Measurements from ENCODE around the gene CAMTA1. TPM values are rescaled to one million over a fixed set of nuclear protein-coding genes. Genes with fewer than 3 reads are reported as not detected.

CAMTA1 gene
- total RNA-seq, 1 experiment from 2014 or later = 82.2 TPM

DNA sequence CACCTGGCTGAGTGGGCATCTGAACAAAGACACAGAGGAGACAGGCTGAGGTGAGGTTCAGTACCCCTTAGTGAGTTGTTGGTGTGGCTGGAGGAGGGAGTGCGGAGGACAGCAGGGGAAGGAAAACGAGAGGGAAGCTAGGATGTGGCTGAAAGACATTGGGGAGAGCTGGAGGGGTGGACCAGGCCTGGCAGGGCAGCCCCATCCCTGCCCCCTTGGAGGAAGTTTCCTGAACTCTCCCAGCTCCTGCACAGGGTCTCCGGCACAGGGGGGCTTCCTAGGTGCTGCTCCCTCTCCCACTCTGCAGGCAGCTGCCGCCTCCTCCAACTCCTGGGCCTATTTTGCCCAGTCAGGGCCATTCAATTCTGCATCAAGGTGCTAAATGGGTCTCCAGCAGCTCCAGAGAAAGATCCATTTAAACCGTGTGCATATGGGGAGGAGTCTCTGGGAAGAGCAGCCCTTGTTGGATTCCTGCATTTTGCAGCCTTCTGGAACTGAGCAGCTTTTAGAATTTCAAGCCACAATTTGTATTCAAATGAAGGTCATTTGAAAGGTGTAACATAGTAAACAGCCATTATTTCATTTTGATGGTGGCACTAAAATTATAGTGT is 193.9 kb downstream of the CAMTA1 start:
- no peaks in the 10 kb centered on the region for H3K9me3 ChIP-seq (ENCODE audit: control insufficient read depth, insufficient read depth, low read depth, low read length)
- H3K36me3 ChIP-seq (ENCODE audit: control insufficient read depth, insufficient read depth, low read length) = no peaks in the 10 kb centered on the region
- DNase-seq (ENCODE audit: low read depth, low spot score) (no peak), ATAC-seq (no peak)
- intact Hi-C loops (cut with micrococcal nuclease; ENCODE audit: unreplicated experiment) = no loop called here
- H3K27ac ChIP-seq (ENCODE audit: low read length) = no peak overlapping the region
- TF ChIP-seq SIN3A (IDR thresholded peaks at IDR 0.05; ENCODE audit: borderline replicate concordance, insufficient read depth, low read depth, low read length) (no peak), POLR2AphosphoS5 (IDR thresholded peaks at IDR 0.05; ENCODE audit: low read depth, low read length) (no peak), TCF7L2 (IDR thresholded peaks at IDR 0.05; ENCODE audit: low read depth, low read length) (no peak)
- TF ChIP-seq, protein P1, sequence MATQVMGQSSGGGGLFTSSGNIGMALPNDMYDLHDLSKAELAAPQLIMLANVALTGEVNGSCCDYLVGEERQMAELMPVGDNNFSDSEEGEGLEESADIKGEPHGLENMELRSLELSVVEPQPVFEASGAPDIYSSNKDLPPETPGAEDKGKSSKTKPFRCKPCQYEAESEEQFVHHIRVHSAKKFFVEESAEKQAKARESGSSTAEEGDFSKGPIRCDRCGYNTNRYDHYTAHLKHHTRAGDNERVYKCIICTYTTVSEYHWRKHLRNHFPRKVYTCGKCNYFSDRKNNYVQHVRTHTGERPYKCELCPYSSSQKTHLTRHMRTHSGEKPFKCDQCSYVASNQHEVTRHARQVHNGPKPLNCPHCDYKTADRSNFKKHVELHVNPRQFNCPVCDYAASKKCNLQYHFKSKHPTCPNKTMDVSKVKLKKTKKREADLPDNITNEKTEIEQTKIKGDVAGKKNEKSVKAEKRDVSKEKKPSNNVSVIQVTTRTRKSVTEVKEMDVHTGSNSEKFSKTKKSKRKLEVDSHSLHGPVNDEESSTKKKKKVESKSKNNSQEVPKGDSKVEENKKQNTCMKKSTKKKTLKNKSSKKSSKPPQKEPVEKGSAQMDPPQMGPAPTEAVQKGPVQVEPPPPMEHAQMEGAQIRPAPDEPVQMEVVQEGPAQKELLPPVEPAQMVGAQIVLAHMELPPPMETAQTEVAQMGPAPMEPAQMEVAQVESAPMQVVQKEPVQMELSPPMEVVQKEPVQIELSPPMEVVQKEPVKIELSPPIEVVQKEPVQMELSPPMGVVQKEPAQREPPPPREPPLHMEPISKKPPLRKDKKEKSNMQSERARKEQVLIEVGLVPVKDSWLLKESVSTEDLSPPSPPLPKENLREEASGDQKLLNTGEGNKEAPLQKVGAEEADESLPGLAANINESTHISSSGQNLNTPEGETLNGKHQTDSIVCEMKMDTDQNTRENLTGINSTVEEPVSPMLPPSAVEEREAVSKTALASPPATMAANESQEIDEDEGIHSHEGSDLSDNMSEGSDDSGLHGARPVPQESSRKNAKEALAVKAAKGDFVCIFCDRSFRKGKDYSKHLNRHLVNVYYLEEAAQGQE (IDR thresholded peaks at IDR 0.05; ENCODE audit: insufficient read depth in 1 of 2, low read depth in 2 of 2, low read length in 1 of 2) = no peak
- TF ChIP-seq, protein P2, sequence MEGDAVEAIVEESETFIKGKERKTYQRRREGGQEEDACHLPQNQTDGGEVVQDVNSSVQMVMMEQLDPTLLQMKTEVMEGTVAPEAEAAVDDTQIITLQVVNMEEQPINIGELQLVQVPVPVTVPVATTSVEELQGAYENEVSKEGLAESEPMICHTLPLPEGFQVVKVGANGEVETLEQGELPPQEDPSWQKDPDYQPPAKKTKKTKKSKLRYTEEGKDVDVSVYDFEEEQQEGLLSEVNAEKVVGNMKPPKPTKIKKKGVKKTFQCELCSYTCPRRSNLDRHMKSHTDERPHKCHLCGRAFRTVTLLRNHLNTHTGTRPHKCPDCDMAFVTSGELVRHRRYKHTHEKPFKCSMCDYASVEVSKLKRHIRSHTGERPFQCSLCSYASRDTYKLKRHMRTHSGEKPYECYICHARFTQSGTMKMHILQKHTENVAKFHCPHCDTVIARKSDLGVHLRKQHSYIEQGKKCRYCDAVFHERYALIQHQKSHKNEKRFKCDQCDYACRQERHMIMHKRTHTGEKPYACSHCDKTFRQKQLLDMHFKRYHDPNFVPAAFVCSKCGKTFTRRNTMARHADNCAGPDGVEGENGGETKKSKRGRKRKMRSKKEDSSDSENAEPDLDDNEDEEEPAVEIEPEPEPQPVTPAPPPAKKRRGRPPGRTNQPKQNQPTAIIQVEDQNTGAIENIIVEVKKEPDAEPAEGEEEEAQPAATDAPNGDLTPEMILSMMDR (IDR thresholded peaks at IDR 0.05) = no peak
- CTCF ChIA-PET = interaction anchor here (0.6 kb wide), 1 partner anchor 207 kb away, joined by 6 read pairs; no protein-coding TSS in a partner anchor
- no peaks in the 10 kb centered on the region; the same call in 1 of the 2 replicates for H3K27me3 ChIP-seq (ENCODE audit: control insufficient read depth, insufficient read depth, low read length)
- H3K4me1 ChIP-seq (ENCODE audit: control insufficient read depth, insufficient read depth, low read length) = no peaks in the 10 kb centered on the region
- no TSS peak for BruUV-seq (replicated peaks)
- no peak overlapping the region for H3K4me3 ChIP-seq (ENCODE audit: low read depth in 2 of 2, low read length in 2 of 2)
- POLR2A ChIA-PET = interaction anchor here (0.7 kb wide), 1 partner anchor 748 kb away, joined by 3 read pairs; no protein-coding TSS in a partner anchor
- in situ Hi-C loops (cut with HindIII; ENCODE audit: low pct_unique_long_range_greater_than_20kb, low sequenced_read_pairs) = no loop called here

DNA sequence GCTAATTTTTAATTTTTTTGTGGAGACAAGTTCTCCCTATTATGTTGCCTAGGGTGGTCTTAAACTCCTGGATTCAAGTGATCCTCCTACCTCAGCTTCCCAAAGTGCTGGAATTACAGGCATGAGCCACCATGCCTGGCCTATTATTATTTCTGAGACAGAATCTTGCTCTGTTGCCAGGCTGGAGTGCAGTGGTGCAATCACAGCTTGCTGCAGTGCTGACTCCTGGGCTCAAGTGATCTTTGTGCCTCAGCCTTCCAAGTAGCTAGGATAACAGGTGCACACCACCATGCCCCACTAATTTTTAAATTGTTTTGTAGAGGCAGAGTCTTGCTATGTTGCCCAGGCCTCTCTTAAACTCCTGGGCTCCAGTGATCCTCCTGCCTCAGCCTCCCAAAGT is 196.3 kb downstream of the CAMTA1 start:
- DNase-seq (ENCODE audit: low read depth, low spot score) = no peak
- Histone ChIP-seq H3K4me1 (ENCODE audit: control insufficient read depth, insufficient read depth, low read length) (no peaks in the 10 kb centered on the region), H3K4me3 (ENCODE audit: low read depth in 2 of 2, low read length in 2 of 2) (no peak overlapping the region), H3K27ac (ENCODE audit: low read length) (no peak overlapping the region), H3K36me3 (ENCODE audit: control insufficient read depth, insufficient read depth, low read length) (no peaks in the 10 kb centered on the region), H3K27me3 (ENCODE audit: control insufficient read depth, insufficient read depth, low read length) (no peaks in the 10 kb centered on the region; the same call in 1 of the 2 replicates), H3K9me3 (ENCODE audit: control insufficient read depth, insufficient read depth, low read depth, low read length) (no peaks in the 10 kb centered on the region)
- ChIA-PET CTCF (no interaction called here), POLR2A (no interaction called here)
- intact Hi-C loops (cut with micrococcal nuclease; ENCODE audit: unreplicated experiment) (no loop called here), in situ Hi-C loops (cut with HindIII; ENCODE audit: low pct_unique_long_range_greater_than_20kb, low sequenced_read_pairs) (no loop called here)
- BruUV-seq (replicated peaks) = no TSS peak
- TF ChIP-seq, protein P1 (IDR thresholded peaks at IDR 0.05; ENCODE audit: insufficient read depth in 1 of 2, low read depth in 2 of 2, low read length in 1 of 2) = no peak
- no peak for TF ChIP-seq POLR2AphosphoS5 (IDR thresholded peaks at IDR 0.05; ENCODE audit: low read depth, low read length)
- TF ChIP-seq, protein P2 (IDR thresholded peaks at IDR 0.05) = no peak
- no peak for TF ChIP-seq SIN3A (IDR thresholded peaks at IDR 0.05; ENCODE audit: borderline replicate concordance, insufficient read depth, low read depth, low read length)
- TF ChIP-seq TCF7L2 (IDR thresholded peaks at IDR 0.05; ENCODE audit: low read depth, low read length) = no peak
- ATAC-seq = no peak
